GM12878 (cell line): ENCODE results near the gene BUB1. TPM values are rescaled to one million over a fixed set of nuclear protein-coding genes. Genes with fewer than 3 reads are reported as not detected.
"Not testable (repeated sequence)": the region's sequence is repeated elsewhere in the genome, so short reads cannot be mapped to it uniquely, and the experiment has no call there.

Experiments used
- ATAC-seq: fragments of 200-7000 bp; cut with Tn5 transposase; 3 replicates; pipeline ENCODE4 v1.9.1; 2020; ENCODE audit warnings: mild to moderate bottlenecking, moderate library complexity
- BruUV-seq: library from RNA; stranded (reverse); fragments of 400-500 nt; replicated peaks from 2 replicates; lab custom pipeline; 2021; lab: Mats Ljungman, UMichigan
- CTCF ChIA-PET: fragments of 300-600 bp; sonication (Branson Sonifier 250); formaldehyde crosslinking; extraction: SDS; loops from one replicate; lab custom pipeline; 2021; ENCODE audit warnings: inconsistent platforms; lab: Yijun Ruan, JAX
- POLR2A ChIA-PET: fragments of 350-600 bp; formaldehyde crosslinking; extraction: SDS; loops from one replicate; lab custom pipeline; 2021; ENCODE audit warnings: inconsistent platforms; lab: Charles Lee
- RAD21 ChIA-PET: fragments of 300-600 bp; sonication (Branson Sonifier 250); formaldehyde crosslinking; loops from one replicate; lab custom pipeline; 2023; ENCODE audit warnings: antibody characterized with exemption; ENCODE audit not compliant: unreplicated experiment; lab: Charles Lee
- SMC1A ChIA-PET: fragments of 300-600 bp; sonication (Branson Sonifier 250); formaldehyde crosslinking; loops from one replicate; lab custom pipeline; 2023; ENCODE audit not compliant: unreplicated experiment, uncharacterized antibody; lab: Charles Lee
- DNase-seq: peaks from one replicate; pipeline ENCODE4 v3.0.0-alpha.2; 2011; ENCODE audit warnings: low read depth, low spot score
- FAIRE-seq: peaks from 3 replicates; lab custom pipeline; 2011; peaks lifted over from hg19 to GRCh38; lab: Jason Lieb, UNC
- H2AFZ ChIP-seq: 2 replicates; pipeline ENCODE4 v1.6.0; 2011; ENCODE audit warnings: low read depth, low read length, control low read depth; ENCODE audit not compliant: control insufficient read depth
- H3K27ac ChIP-seq: 2 replicates; pipeline ENCODE4 v1.5.1; 2011; ENCODE audit warnings: control low read depth; ENCODE audit not compliant: control insufficient read depth, insufficient read depth
- H3K27me3 ChIP-seq, 2 experiments: replicated peaks in 1 of 2; 2 replicates each; pipeline versions ENCODE4 v1.6.0 to v1.6.1; 2011; ENCODE audit warnings: low read length in 1 of 2; ENCODE audit not compliant: control insufficient read depth in 2 of 2, insufficient read depth in 2 of 2
- H3K36me3 ChIP-seq, 2 experiments: 2 replicates each; pipeline ENCODE4 v1.5.1; 2011; ENCODE audit warnings: low read length in 1 of 2; ENCODE audit not compliant: control insufficient read depth in 2 of 2, insufficient read depth in 2 of 2
- H3K4me1 ChIP-seq: 2 replicates; pipeline ENCODE4 v1.6.1; 2011; ENCODE audit warnings: mild to moderate bottlenecking, low read length, moderate library complexity, mixed read lengths; ENCODE audit not compliant: control insufficient read depth, insufficient read depth
- H3K4me2 ChIP-seq: 2 replicates; pipeline ENCODE4 v1.6.0; 2011; ENCODE audit warnings: control low read depth; ENCODE audit not compliant: control insufficient read depth, insufficient read depth
- H3K4me3 ChIP-seq: fragments of 200-600 bp; sonication (generic); 2 replicates; pipeline ENCODE4 v1.5.1; 2016
- H3K79me2 ChIP-seq: 2 replicates; pipeline ENCODE4 v1.6.0; 2011; ENCODE audit warnings: low read length; ENCODE audit not compliant: control insufficient read depth, insufficient read depth
- H3K9ac ChIP-seq: 2 replicates; pipeline ENCODE4 v1.8.0; 2011; ENCODE audit warnings: low read length, control low read depth, mixed read lengths; ENCODE audit not compliant: control insufficient read depth, insufficient read depth
- H3K9me3 ChIP-seq: replicated peaks from 3 replicates; pipeline ENCODE4 v1.5.1; 2011; ENCODE audit warnings: mild to moderate bottlenecking, low read length; ENCODE audit not compliant: control insufficient read depth, insufficient read depth
- H4K20me1 ChIP-seq: 2 replicates; pipeline ENCODE4 v1.6.0; 2011; ENCODE audit not compliant: control insufficient read depth, insufficient read depth
- BCLAF1 ChIP-seq: fragments of 450-650 bp; IDR thresholded peaks from 2 replicates; pipeline ENCODE4 v1.6.1; 2017; ENCODE audit warnings: antibody characterized with exemption, mild to moderate bottlenecking, moderate library complexity
- ETV6 ChIP-seq, 2 experiments: fragments of 450-650 bp in 1 of 2; IDR thresholded peaks in 1 of 2; conservative IDR thresholded peaks in 1 of 2; 2 replicates each; pipeline ENCODE4 v1.6.1; 2014; ENCODE audit warnings: antibody characterized with exemption in 1 of 2, borderline replicate concordance in 1 of 2, low read depth in 1 of 2, mild to moderate bottlenecking in 1 of 2, moderate library complexity in 1 of 2
- KDM1A ChIP-seq: fragments of 200-600 bp; sonication (generic); IDR thresholded peaks from 2 replicates; pipeline ENCODE4 v1.6.1; 2016; ENCODE audit warnings: borderline replicate concordance
- NKRF ChIP-seq: fragments of 450-650 bp; conservative IDR thresholded peaks from 2 replicates; pipeline ENCODE4 v1.6.1; 2017; ENCODE audit warnings: mild to moderate bottlenecking, moderate library complexity
- SRF ChIP-seq, 2 experiments: IDR thresholded peaks; 2 replicates each; pipeline ENCODE4 v1.6.1; 2011; ENCODE audit warnings: low read depth in 2 of 2, low read length in 2 of 2, mild to moderate bottlenecking in 1 of 2, moderate library complexity in 1 of 2
- WGBS: methylation state at CpG from one replicate; pipeline ENCODE4 v1.1.6; 2016; ENCODE audit warnings: low lambda C conversion rate; ENCODE audit not compliant: insufficient replicate concordance, insufficient coverage; ENCODE audit errors: missing lambda C conversion rate; 5-methylcytosine and 5-hydroxymethylcytosine counted together
- in situ Hi-C: fragments of 300-500 bp; cut with MboI; formaldehyde crosslinking; loops from 9 replicates; pipeline ENCODE4 v1.14.3; 2018; ENCODE audit warnings: mixed read lengths
- intact Hi-C: fragments of 100-400 bp; cut with micrococcal nuclease; formaldehyde crosslinking; loops from one replicate; pipeline ENCODE4 v1.14.2; 2022; ENCODE audit not compliant: unreplicated experiment
- polyA plus RNA-seq, 11 experiments: library from polyadenylated mRNA; depleted of rRNA in 4 of 11; unstranded in 6 of 11; stranded (reverse) in 5 of 11; fragments of >200 nt; fragmentation: Nextera tagmentation in 4 of 11; fragmentation: Illumina TruSeq in 1 of 11; extraction: Ambion mirVana in 4 of 11; extraction: Trizol in 1 of 11; gene quantifications; 1 replicate in 1 of 11; 2 replicates in 10 of 11; pipeline versions ENCODE4 v1.2.1 to v1.2.3, GENCODE V29; 2011 to 2016; ENCODE audit warnings: inconsistent platforms in 2 of 11, missing spikeins in 2 of 11, low read depth in 1 of 11
- total RNA-seq, 4 experiments: library from RNA; depleted of rRNA in 3 of 4; stranded (reverse); fragments of >200 nt in 3 of 4; fragmentation: Illumina TruSeq in 1 of 4; extraction: Trizol in 1 of 4; gene quantifications; 2 replicates each; pipeline versions ENCODE4 v1.2.1 to v1.2.3, GENCODE V29; 2013 to 2021

Gene BUB1
- total and polyA plus RNA-seq, 10 of the 15 experiments (the other 5 are each of a cell fraction or from before 2014, with no cell fraction given), result 52.4 to 142 (median 88.9) TPM

GRCh38 chr2:110688594-110689091 lies 10.8 kb upstream of the BUB1 start (continued):
- TF ChIP-seq BCLAF1 (no peak), KDM1A (no peak), ETV6 (conservative IDR thresholded peaks at IDR 0.05 in 1 of 2, IDR thresholded peaks at IDR 0.05 in 1 of 2; ENCODE audit: borderline replicate concordance in 1 of 2, low read depth in 1 of 2) (no peak), NKRF (no peak), SRF (IDR thresholded peaks at IDR 0.05; ENCODE audit: low read depth in 2 of 2, low read length in 2 of 2) (no peak)

- H3K79me2 ChIP-seq, H3K9ac ChIP-seq, H3K36me3 ChIP-seq, FAIRE-seq, H3K9me3 ChIP-seq, H3K27ac ChIP-seq, H3K4me1 ChIP-seq, H3K4me2 ChIP-seq, H2AFZ ChIP-seq, POLR2A ChIA-PET, H3K4me3 ChIP-seq, ATAC-seq, H4K20me1 ChIP-seq, intact Hi-C loops, RAD21 ChIA-PET, H3K27me3 ChIP-seq, BruUV-seq, DNase-seq: not testable (repeated sequence)
- in situ Hi-C loops, result loop anchor here (10.0 kb wide), 1 partner anchor 57 kb away; no protein-coding TSS in a partner anchor
- ChIA-PET CTCF (interaction anchor here (1.7 kb wide), 1 partner anchor 67 kb away, joined by 8 read pairs; no protein-coding TSS in a partner anchor), SMC1A (interaction anchor here (0.9 to 1.1 kb wide), 2 partner anchors 12 to 67 kb away, joined by 3 read pairs; no protein-coding TSS in a partner anchor)
- WGBS, result 51% methylated on average over 9 of the region's 9 CpGs
These were observed 10.1 kb upstream of the BUB1 start for GRCh38 chr2:110687775-110688484.
